GM19395 (cell line): ENCODE measurements around the gene CHRNB4.
"Not testable (repeated sequence)": the region's sequence is repeated elsewhere in the genome, so short reads cannot be mapped to it uniquely, and the experiment has no call there.

ENCODE experiments used
- ATAC-seq: cut with Tn5 transposase; IDR thresholded peaks from one replicate; pipeline ENCODE4 v1.9.1; 2021; ENCODE audit warnings: mild to moderate bottlenecking, moderate library complexity; ENCODE audit not compliant: unreplicated experiment

The CHRNB4 gene

GRCh38 chr15:78618490-78618934 is 22.5 kb downstream of the CHRNB4 start:
- no peak for ATAC-seq

- no peak for ATAC-seq
Measured at GRCh38 chr15:78618064-78618463, 22.9 kb downstream of the CHRNB4 start.

- no peak for ATAC-seq
Measured at GRCh38 chr15:78617516-78617915, 23.5 kb downstream of the CHRNB4 start.

GRCh38 chr15:78617076-78617475 is 23.9 kb downstream of the CHRNB4 start:
- no peak for ATAC-seq

- ATAC-seq = no peak
Measured at GRCh38 chr15:78616506-78616905, 24.5 kb downstream of the CHRNB4 start.

GRCh38 chr15:78615151-78615589 is 25.8 kb downstream of the CHRNB4 start:
- no peak for ATAC-seq

- ATAC-seq = no peak
Measured at GRCh38 chr15:78614021-78614420, 27.0 kb downstream of the CHRNB4 start.

- ATAC-seq = not testable (repeated sequence)
Measured at GRCh38 chr15:78609551-78609950, 31.5 kb downstream of the CHRNB4 start.

GRCh38 chr15:78605680-78606079 is 35.3 kb downstream of the CHRNB4 start:
- no peak for ATAC-seq

- ATAC-seq = no peak
Measured at GRCh38 chr15:78605201-78605600, 35.8 kb downstream of the CHRNB4 start.

GRCh38 chr15:78604420-78604819 is 36.6 kb downstream of the CHRNB4 start:
- no peak for ATAC-seq

GRCh38 chr15:78603467-78603866 is 37.5 kb downstream of the CHRNB4 start:
- no peak for ATAC-seq

- ATAC-seq = no peak
Measured at GRCh38 chr15:78599189-78599588, 41.8 kb downstream of the CHRNB4 start.

- no peak for ATAC-seq
Measured at GRCh38 chr15:78598348-78598747, 42.7 kb downstream of the CHRNB4 start.

- no peak for ATAC-seq
Measured at GRCh38 chr15:78597583-78597982, 43.4 kb downstream of the CHRNB4 start.

GRCh38 chr15:78574944-78575343 is 66.1 kb downstream of the CHRNB4 start:
- no peak for ATAC-seq
